Inferior parietal cortex (tissue), 1 donor: ENCODE results near the gene NOTO.

Source experiments
- DNase-seq: peaks from one replicate; pipeline ENCODE4 v3.0.0-alpha.2; 2016; ENCODE audit errors: extremely low spot score

The NOTO gene

DNA sequence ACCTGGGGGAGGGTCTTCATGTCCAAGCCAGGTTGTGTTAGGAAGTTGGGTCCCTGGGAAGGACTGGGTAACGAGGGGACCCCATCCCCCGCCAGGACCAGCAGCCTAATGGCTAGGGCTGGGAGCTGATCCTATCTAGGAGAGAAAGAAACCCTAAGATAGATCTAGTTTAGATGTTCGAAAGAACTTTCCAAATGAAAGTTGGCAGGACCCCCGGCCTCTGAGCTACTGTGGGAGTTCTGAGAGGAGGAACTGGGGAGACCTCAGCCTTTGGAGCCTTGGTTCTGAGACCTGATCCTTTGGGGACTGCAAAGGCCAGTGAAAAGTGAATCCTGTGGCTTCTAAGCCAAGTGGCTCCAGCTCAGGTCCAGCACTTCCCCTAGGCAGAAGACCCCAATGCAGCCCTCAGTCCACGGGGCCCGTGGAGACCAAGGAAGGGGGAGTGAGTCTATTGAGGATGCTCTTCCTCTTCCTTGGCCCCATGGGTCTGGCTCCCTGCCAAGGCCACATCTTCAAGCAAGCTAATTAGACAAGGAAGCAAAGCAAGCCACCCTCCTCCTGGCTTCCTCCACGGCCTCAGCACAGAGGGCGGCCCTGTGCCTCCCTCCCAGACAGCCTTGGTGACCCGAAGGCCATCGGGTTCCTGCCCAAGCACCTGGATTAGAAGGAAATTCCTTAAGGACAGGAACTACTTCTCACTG, 55.2 kb downstream of the NOTO start:
- DNase-seq, result no peak

DNA sequence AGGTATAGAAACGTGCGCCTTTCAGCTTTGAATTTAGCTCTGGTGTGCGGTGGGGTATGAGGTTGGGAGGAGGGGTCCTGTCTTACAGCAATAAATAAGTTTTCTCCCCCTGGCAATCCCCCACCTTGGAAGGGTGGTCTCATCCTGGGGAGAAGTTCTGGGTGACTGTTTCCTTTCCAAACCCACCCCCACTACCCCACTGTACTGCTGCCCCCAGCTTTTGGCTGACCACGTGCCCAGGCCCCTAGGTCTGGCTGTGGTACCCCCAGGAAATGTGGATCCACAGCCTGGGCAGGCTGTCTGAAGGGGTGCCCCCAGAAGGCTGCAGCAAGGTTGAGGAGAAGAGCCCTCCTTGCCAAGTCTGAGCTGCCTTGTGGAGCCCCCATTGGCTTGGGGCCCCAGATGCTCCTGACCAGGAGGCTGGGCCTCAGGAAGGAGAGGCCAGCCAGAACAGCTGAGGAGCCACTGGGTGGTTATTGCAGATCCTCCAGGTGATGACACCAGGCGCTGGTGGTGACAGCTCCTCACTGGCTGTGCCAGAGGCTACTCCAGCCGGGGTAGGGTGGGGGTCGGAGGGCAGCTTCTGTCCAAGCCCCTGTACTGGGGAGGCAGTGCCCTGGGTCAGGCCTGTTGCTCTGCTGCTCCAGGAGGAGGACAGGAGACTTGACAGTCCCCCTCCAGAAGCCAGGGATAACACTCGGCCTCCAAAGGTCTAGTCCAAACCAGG, 56.0 kb downstream of the NOTO start:
- DNase-seq, result no peak

DNA sequence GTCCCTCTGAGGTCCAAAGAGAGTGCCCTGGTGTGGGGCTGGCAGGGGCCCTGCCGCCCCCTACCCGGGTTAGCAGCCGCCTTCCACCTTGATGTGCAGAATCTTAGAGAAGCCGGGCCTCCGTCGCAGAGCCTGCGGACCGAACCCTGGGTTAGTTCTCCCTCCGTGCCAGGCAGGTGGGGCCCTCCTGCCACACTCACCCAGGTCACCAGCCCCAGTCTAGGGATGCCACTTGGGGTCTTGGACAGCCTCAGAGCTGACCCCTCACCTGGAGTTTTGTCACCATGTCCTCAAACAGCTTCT, 56.5 kb downstream of the NOTO start:
- DNase-seq, result no peak

DNA sequence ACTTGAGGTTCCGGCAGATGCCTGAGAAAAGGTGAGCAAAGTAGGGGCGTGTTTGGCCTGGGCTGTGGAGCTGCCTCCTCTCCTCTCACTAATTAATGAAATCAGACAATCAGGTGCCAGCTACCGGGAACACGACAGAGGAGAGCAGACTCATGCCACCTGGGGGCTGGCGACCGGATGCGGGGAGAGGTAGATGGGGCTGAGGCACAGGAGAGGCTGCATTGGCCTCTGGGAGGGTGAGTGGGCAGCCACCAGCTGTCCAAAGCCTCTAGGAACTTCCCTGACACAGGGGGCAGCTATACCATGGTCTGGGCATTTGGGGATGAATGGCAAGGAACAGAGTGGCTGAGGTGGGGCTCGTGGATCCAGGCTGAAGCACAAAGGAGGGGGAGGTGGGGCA, 56.9 kb downstream of the NOTO start:
- DNase-seq, result no peak

DNA sequence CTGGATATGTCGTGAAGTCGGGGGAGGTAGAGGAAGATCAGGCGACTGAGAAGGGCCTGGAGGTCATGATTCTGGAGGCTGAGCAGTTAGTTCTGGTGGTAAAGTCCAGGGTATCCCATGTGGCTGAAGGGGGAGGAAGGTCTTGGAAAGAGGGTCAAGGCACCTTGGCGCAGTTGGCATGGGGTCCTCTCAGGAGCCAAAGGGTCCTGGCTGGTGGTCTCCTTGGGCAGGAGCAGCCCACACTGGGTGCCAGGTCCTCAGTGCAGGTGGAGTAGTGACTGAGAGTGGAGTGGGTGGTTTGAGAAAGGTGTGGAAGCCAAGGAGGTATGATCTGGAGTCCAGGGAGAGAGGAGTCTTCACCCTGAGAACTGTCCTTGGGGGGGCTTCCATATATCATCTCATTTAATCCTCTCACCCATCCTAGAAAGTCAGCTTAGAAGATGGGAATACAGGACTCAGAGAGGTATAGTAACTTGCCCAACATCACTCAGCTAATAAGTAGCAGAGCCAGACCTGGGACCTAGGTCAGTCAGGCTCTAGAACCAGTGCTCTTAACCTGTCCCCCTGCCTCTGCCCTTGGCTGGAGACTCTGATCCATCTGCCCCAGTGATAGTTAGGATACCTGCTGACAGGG, 57.4 kb downstream of the NOTO start:
- DNase-seq, result no peak

DNA sequence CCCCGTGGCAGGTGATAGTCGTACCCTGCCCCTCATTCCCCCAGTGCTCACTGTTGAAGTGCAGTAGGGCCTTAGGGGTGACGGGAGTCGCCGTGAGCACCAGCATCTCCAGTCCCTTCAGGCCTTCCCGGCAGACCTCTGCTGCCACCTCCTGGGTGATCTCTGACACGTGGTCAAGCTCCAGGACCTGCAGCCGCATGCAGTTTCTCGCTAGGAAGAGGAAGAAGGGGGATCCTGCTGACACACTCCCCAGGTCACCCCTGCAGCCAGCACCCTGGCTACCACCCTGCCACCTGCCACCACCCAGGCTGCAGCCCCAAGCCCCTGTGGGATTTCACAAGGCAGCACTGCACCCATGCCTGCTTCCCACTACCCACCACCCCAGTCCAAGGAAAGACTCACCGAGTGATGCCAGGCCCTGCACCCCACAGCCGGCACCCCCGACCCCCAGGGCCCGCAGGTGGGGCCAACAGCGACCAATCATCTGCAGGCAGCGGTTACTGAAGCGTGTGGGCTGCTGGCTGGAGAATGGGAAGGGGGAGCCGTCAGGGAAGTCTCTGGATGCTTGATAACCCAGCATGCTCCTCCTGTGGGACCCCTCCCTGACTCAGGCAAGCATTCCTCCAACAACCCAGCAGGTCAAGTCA, 58.1 kb downstream of the NOTO start:
- DNase-seq, result no peak
